ENCODE measurements around the gene ZNF385D.

DNA sequence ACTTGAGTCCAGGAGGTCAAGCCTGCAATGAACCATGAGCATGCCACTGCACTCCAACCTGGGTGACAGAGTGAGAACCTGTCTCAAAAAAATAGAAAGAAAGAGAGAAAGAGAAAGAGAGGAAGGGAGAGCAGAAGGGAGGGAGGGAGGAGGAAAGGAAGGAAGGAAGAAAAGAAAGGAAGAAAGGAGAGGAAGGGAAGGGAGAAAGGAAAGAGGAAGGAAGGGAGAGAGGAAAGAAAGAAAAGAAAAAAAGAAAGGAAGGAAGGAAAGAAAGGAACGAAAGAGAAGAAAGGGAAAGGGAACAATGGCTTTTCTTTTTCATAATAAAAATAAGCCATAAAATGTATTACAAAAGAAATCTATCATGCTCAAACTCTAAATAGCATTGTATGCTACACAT is 116.9 kb downstream of the ZNF385D start:
- TF ChIP-seq, protein P1, sequence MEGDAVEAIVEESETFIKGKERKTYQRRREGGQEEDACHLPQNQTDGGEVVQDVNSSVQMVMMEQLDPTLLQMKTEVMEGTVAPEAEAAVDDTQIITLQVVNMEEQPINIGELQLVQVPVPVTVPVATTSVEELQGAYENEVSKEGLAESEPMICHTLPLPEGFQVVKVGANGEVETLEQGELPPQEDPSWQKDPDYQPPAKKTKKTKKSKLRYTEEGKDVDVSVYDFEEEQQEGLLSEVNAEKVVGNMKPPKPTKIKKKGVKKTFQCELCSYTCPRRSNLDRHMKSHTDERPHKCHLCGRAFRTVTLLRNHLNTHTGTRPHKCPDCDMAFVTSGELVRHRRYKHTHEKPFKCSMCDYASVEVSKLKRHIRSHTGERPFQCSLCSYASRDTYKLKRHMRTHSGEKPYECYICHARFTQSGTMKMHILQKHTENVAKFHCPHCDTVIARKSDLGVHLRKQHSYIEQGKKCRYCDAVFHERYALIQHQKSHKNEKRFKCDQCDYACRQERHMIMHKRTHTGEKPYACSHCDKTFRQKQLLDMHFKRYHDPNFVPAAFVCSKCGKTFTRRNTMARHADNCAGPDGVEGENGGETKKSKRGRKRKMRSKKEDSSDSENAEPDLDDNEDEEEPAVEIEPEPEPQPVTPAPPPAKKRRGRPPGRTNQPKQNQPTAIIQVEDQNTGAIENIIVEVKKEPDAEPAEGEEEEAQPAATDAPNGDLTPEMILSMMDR (IDR thresholded peaks at IDR 0.05; ENCODE audit: low read depth, low read length), result no peak
- no peak for TF ChIP-seq POLR2A (IDR thresholded peaks at IDR 0.05; ENCODE audit: extremely low read depth, insufficient read length)

All from NB4 (cell line).